HepG2 (cell line): ENCODE results near the gene SLC38A2. TPM values are rescaled to one million over a fixed set of nuclear protein-coding genes. Genes with fewer than 3 reads are reported as not detected.

ENCODE experiments used
- CAMTA2 ChIP-seq: sonication (generic); formaldehyde crosslinking; IDR thresholded peaks from 2 replicates; pipeline ENCODE4 v1.4.0; 2020; ENCODE audit warnings: mild to moderate bottlenecking, missing genetic modification reagents, borderline replicate concordance
- DRAP1 ChIP-seq: IDR thresholded peaks from 2 replicates; pipeline ENCODE4 v1.6.1; 2016; ENCODE audit warnings: missing genetic modification reagents, missing compliant biosample characterization
- KDM3A ChIP-seq: IDR thresholded peaks from 2 replicates; pipeline ENCODE4 v1.6.1; 2018; ENCODE audit warnings: low read depth, missing compliant biosample characterization
- PAF1 ChIP-seq: IDR thresholded peaks from 2 replicates; pipeline ENCODE4 v1.6.1; 2016; ENCODE audit warnings: missing genetic modification reagents, missing compliant biosample characterization
- SMARCC2 ChIP-seq: fragments of 450-650 bp; IDR thresholded peaks from 2 replicates; pipeline ENCODE4 v1.6.1; 2017; ENCODE audit warnings: antibody characterized with exemption, mild to moderate bottlenecking
- SOX13 ChIP-seq, 3 experiments: fragments of 450-650 bp in 1 of 3; sonication (generic) in 1 of 3; formaldehyde crosslinking in 1 of 3; IDR thresholded peaks in 2 of 3; conservative IDR thresholded peaks in 1 of 3; 2 replicates each; pipeline versions ENCODE4 v1.5.0 to v1.6.1; 2016 to 2020; ENCODE audit warnings: antibody characterized with exemption in 1 of 3, mild to moderate bottlenecking in 1 of 3, missing compliant biosample characterization in 1 of 3, missing genetic modification reagents in 1 of 3, moderate library complexity in 1 of 3
- SRSF4 ChIP-seq: fragments of 200-400 bp; formaldehyde crosslinking; IDR thresholded peaks from one replicate; pipeline ENCODE4 v1.6.1; 2018; ENCODE audit warnings: mild to moderate bottlenecking, low read depth, low read length, moderate library complexity; ENCODE audit not compliant: poor library complexity, severe bottlenecking
- TEF ChIP-seq: sonication (generic); formaldehyde crosslinking; IDR thresholded peaks from 2 replicates; pipeline ENCODE4 v1.5.0; 2020; ENCODE audit warnings: missing genetic modification reagents
- TOE1 ChIP-seq: sonication (generic); formaldehyde crosslinking; IDR thresholded peaks from 2 replicates; pipeline ENCODE4 v1.4.0; 2020; ENCODE audit warnings: mild to moderate bottlenecking, missing genetic modification reagents
- ZNF350 ChIP-seq: sonication (generic); formaldehyde crosslinking; IDR thresholded peaks from 2 replicates; pipeline ENCODE4 v1.4.0; 2020; ENCODE audit warnings: mild to moderate bottlenecking, low read depth, missing genetic modification reagents, borderline replicate concordance
- ZNF354B ChIP-seq: sonication (generic); formaldehyde crosslinking; IDR thresholded peaks from 2 replicates; pipeline ENCODE4 v1.8.0; 2022; ENCODE audit warnings: mild to moderate bottlenecking, missing genetic modification reagents
- ZNF605 ChIP-seq: sonication (generic); formaldehyde crosslinking; IDR thresholded peaks from 2 replicates; pipeline ENCODE4 v1.8.0; 2022; ENCODE audit warnings: mild to moderate bottlenecking, missing genetic modification reagents
- ZNF772 ChIP-seq: sonication (generic); formaldehyde crosslinking; IDR thresholded peaks from 2 replicates; pipeline ENCODE4 v1.5.0; 2020; ENCODE audit warnings: mild to moderate bottlenecking, missing genetic modification reagents
- ZNF792 ChIP-seq: IDR thresholded peaks from 2 replicates; pipeline ENCODE4 v1.6.1; 2016
- polyA plus RNA-seq, 8 experiments: library from polyadenylated mRNA; depleted of rRNA in 3 of 8; stranded (reverse) in 7 of 8; unstranded in 1 of 8; fragments of >200 nt; fragmentation: Illumina TruSeq in 4 of 8; extraction: Trizol in 4 of 8; gene quantifications; 2 replicates each; pipeline versions ENCODE4 v1.2.1 to v1.2.3, GENCODE V29; 2011 to 2016; ENCODE audit warnings: low read depth in 4 of 8, missing spikeins in 1 of 8, mixed read lengths in 1 of 8; ENCODE audit not compliant: insufficient read depth in 1 of 8
- total RNA-seq, 5 experiments: library from RNA; depleted of rRNA; stranded (reverse); fragments of >200 nt; fragmentation: Illumina TruSeq; extraction: Trizol; gene quantifications; 2 replicates each; pipeline ENCODE4 v1.2.3, GENCODE V29; 2016; ENCODE audit warnings: low read depth in 1 of 5
- TF ChIP-seq, protein P1 (sequence below): sonication (generic); formaldehyde crosslinking; conservative IDR thresholded peaks from 2 replicates; pipeline ENCODE4 v1.4.0; 2020; ENCODE audit warnings: missing genetic modification reagents
- TF ChIP-seq, protein P2 (sequence below): sonication (generic); formaldehyde crosslinking; conservative IDR thresholded peaks from 2 replicates; pipeline ENCODE4 v1.4.0; 2020; ENCODE audit warnings: mild to moderate bottlenecking, missing genetic modification reagents, moderate library complexity
- TF ChIP-seq, protein P3 (sequence below): sonication (generic); formaldehyde crosslinking; IDR thresholded peaks from 2 replicates; pipeline ENCODE4 v1.4.0; 2020; ENCODE audit warnings: missing genetic modification reagents

SLC38A2 gene
- total and polyA plus RNA-seq, 2 of the 13 experiments (the other 11 are each of a cell fraction or from before 2014, with no cell fraction given): 368 to 880 TPM

- TF ChIP-seq SOX13 (IDR thresholded peaks at IDR 0.05) (peak; percentile 39; the same call in 1 of the 2 replicates), SOX13 (CRISPR knock-in tag; conservative IDR thresholded peaks at IDR 0.05 in 1 of 2, IDR thresholded peaks at IDR 0.05 in 1 of 2) (peak in 1 of 2 experiments; percentile 78; a peak in 2 of 4 replicates), ZNF350 (CRISPR knock-in tag) (0 out of 2 replicates have a peak, but pooled peaks have one; percentile 36), ZNF772 (CRISPR knock-in tag) (peak; percentile 87), ZNF354B (CRISPR knock-in tag) (no peak), KDM3A (CRISPR knock-in tag) (no peak; the same call in 1 of the 2 replicates), ZNF605 (CRISPR knock-in tag) (0 out of 2 replicates have a peak, but pooled peaks have one; percentile 24), ZNF792 (CRISPR knock-in tag) (peak; percentile 87), TOE1 (CRISPR knock-in tag) (0 out of 2 replicates have a peak, but pooled peaks have one; percentile 88), TEF (CRISPR knock-in tag) (peak; percentile 47; the same call in 1 of the 2 replicates), DRAP1 (CRISPR knock-in tag) (peak; percentile 99), PAF1 (CRISPR knock-in tag) (0 out of 2 replicates have a peak, but pooled peaks have one; percentile 75), SRSF4 (peak; percentile 47), SMARCC2 (no peak), CAMTA2 (peak; percentile 60; the same call in 1 of the 2 replicates)
- TF ChIP-seq, protein P1, sequence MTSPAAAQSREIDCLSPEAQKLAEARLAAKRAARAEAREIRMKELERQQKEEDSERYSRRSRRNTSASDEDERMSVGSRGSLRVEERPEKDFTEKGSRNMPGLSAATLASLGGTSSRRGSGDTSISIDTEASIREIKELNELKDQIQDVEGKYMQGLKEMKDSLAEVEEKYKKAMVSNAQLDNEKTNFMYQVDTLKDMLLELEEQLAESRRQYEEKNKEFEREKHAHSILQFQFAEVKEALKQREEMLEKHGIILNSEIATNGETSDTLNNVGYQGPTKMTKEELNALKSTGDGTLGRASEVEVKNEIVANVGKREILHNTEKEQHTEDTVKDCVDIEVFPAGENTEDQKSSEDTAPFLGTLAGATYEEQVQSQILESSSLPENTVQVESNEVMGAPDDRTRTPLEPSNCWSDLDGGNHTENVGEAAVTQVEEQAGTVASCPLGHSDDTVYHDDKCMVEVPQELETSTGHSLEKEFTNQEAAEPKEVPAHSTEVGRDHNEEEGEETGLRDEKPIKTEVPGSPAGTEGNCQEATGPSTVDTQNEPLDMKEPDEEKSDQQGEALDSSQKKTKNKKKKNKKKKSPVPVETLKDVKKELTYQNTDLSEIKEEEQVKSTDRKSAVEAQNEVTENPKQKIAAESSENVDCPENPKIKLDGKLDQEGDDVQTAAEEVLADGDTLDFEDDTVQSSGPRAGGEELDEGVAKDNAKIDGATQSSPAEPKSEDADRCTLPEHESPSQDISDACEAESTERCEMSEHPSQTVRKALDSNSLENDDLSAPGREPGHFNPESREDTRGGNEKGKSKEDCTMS (CRISPR knock-in tag): peak; percentile 73; the same call in 1 of the 2 replicates
- TF ChIP-seq, protein P2, sequence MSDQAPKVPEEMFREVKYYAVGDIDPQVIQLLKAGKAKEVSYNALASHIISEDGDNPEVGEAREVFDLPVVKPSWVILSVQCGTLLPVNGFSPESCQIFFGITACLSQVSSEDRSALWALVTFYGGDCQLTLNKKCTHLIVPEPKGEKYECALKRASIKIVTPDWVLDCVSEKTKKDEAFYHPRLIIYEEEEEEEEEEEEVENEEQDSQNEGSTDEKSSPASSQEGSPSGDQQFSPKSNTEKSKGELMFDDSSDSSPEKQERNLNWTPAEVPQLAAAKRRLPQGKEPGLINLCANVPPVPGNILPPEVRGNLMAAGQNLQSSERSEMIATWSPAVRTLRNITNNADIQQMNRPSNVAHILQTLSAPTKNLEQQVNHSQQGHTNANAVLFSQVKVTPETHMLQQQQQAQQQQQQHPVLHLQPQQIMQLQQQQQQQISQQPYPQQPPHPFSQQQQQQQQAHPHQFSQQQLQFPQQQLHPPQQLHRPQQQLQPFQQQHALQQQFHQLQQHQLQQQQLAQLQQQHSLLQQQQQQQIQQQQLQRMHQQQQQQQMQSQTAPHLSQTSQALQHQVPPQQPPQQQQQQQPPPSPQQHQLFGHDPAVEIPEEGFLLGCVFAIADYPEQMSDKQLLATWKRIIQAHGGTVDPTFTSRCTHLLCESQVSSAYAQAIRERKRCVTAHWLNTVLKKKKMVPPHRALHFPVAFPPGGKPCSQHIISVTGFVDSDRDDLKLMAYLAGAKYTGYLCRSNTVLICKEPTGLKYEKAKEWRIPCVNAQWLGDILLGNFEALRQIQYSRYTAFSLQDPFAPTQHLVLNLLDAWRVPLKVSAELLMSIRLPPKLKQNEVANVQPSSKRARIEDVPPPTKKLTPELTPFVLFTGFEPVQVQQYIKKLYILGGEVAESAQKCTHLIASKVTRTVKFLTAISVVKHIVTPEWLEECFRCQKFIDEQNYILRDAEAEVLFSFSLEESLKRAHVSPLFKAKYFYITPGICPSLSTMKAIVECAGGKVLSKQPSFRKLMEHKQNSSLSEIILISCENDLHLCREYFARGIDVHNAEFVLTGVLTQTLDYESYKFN (CRISPR knock-in tag): 0 out of 2 replicates have a peak, but pooled peaks have one; percentile 21
- TF ChIP-seq, protein P3, sequence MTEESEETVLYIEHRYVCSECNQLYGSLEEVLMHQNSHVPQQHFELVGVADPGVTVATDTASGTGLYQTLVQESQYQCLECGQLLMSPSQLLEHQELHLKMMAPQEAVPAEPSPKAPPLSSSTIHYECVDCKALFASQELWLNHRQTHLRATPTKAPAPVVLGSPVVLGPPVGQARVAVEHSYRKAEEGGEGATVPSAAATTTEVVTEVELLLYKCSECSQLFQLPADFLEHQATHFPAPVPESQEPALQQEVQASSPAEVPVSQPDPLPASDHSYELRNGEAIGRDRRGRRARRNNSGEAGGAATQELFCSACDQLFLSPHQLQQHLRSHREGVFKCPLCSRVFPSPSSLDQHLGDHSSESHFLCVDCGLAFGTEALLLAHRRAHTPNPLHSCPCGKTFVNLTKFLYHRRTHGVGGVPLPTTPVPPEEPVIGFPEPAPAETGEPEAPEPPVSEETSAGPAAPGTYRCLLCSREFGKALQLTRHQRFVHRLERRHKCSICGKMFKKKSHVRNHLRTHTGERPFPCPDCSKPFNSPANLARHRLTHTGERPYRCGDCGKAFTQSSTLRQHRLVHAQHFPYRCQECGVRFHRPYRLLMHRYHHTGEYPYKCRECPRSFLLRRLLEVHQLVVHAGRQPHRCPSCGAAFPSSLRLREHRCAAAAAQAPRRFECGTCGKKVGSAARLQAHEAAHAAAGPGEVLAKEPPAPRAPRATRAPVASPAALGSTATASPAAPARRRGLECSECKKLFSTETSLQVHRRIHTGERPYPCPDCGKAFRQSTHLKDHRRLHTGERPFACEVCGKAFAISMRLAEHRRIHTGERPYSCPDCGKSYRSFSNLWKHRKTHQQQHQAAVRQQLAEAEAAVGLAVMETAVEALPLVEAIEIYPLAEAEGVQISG (CRISPR knock-in tag): peak; percentile 69
Observed at GRCh38 chr12:46372544-46373300, at the start of gene SLC38A2 (continued).
